Skeletal muscle satellite cell (primary cell): ENCODE measurements around the gene ARGFX.

ENCODE experiments used
- H3K27me3 ChIP-seq: 2 replicates; pipeline ENCODE4 v1.7.0; 2013; ENCODE audit warnings: low read length; ENCODE audit not compliant: control insufficient read depth, insufficient read depth
- H3K36me3 ChIP-seq: 2 replicates; pipeline ENCODE4 v1.7.0; 2013; ENCODE audit warnings: mild to moderate bottlenecking, control low read depth, low read length; ENCODE audit not compliant: insufficient read depth
- H3K4me1 ChIP-seq: 2 replicates; pipeline ENCODE4 v1.7.0; 2013; ENCODE audit warnings: low read length; ENCODE audit not compliant: control insufficient read depth, insufficient read depth
- H3K4me2 ChIP-seq: 2 replicates; pipeline ENCODE4 v1.7.0; 2013; ENCODE audit warnings: mild to moderate bottlenecking, low read length
- H3K4me3 ChIP-seq: 2 replicates; pipeline ENCODE4 v1.7.0; 2013; ENCODE audit warnings: low read length
- H3K9ac ChIP-seq: 2 replicates; pipeline ENCODE4 v1.7.0; 2013; ENCODE audit warnings: mild to moderate bottlenecking, low read depth, low read length, moderate library complexity
- H3K9me3 ChIP-seq: replicated peaks from 2 replicates; pipeline ENCODE4 v1.7.0; 2013; ENCODE audit warnings: mild to moderate bottlenecking, control low read depth, low read length

ARGFX gene

DNA sequence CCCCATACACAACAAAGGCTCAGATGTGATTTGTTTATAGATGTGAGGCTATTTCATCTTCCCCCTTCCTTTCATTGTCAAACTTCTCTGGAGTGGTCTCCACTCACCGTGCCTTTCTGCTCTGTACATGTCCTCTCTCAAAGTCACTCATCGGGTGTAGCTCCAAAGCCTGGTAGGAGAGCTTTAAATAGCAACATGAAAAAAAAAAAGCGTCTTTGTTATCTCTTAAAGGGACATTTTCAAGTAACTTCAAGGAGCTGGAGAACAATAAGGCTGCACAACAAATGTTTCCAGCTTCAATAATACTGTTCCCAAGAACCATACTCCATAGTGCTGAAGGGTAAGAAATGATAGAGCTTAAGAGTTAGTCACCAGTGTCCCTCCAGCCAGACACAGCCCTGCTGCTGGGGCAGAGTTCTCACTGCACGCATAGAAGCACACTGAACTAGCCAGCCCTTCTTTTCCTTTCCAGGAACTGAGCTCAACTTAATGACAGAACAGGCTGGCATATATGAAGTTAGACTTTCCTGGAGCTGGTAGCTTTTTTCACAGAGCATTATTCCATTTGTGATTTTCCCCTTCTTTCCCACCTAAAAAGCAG is 33.6 kb downstream of the ARGFX start:
- Histone ChIP-seq H3K9ac (no peak overlapping the region), H3K4me3 (no peak overlapping the region), H3K4me2 (no peak overlapping the region), H3K9me3 (no peaks in the 10 kb centered on the region), H3K27me3 (peaks cover 8% of the 10 kb centered on the region), H3K36me3 (no peaks in the 10 kb centered on the region), H3K4me1 (no peaks in the 10 kb centered on the region)

GRCh38 chr3:121604759-121605158 is 37.0 kb downstream of the ARGFX start:
- H3K27me3 ChIP-seq: peaks cover 8% of the 10 kb centered on the region
- H3K4me1 ChIP-seq: no peaks in the 10 kb centered on the region
- H3K9me3 ChIP-seq: no peaks in the 10 kb centered on the region
- H3K4me3 ChIP-seq: no peak overlapping the region
- no peak overlapping the region for H3K9ac ChIP-seq
- no peaks in the 10 kb centered on the region for H3K36me3 ChIP-seq
- no peak overlapping the region for H3K4me2 ChIP-seq

DNA sequence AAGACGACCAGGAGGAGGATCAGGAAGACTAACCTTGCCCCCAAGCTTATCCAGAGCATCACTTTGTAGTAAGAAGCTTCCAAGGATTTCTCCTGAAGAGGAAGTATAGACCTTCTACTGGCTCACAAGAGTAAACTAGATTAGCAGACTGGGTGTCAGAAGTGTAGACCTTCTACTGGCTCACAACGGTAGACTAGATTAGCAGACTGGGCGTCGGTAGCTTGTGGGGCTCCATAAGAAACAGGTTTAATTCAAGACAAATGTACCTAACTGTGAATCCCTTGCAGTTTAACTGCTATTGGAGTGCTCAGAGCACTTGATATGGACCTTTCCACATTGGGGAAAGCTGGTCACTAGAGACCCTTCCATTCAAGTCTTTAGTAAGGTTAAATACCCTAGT is 38.4 kb downstream of the ARGFX start:
- Histone ChIP-seq H3K9ac (no peak overlapping the region), H3K4me1 (no peaks in the 10 kb centered on the region), H3K4me2 (no peak overlapping the region), H3K27me3 (peaks cover 5% of the 10 kb centered on the region), H3K36me3 (no peaks in the 10 kb centered on the region), H3K9me3 (no peaks in the 10 kb centered on the region), H3K4me3 (no peak overlapping the region)
